Heart left ventricle (tissue), 13 donors: Measurements from ENCODE around the gene CACNB4.

Experiments
- CTCF ChIP-seq, 12 donors: fragments of 200-600 bp; sonication (generic) in 4 of 12; IDR thresholded peaks; one replicate each; pipeline versions ENCODE4 v1.5.0 to v1.8.0; 2018 to 2022; ENCODE audit warnings: antibody characterized with exemption in 12 of 12, mild to moderate bottlenecking in 5 of 12
- POLR2A ChIP-seq, 2 donors: fragments of 450-650 bp; IDR thresholded peaks; one replicate each; pipeline ENCODE4 v1.6.1; 2017; ENCODE audit warnings: antibody characterized with exemption in 2 of 2, mild to moderate bottlenecking in 2 of 2, moderate library complexity in 2 of 2
- donor health status: ischemic (EF 13 %, LVEDD 7.1; RV severe dilation, severe dysfunction).
- donor health status: DM: no; HTN: yes; CAD: no.
- donor health status: DM: no; HTN: no; CAD: no.
- donor health status: ischemic (EF 25% LVEDD 6.9; RV normal size, moderate dysfunction).
- donor health status: ischemic (EF 25% LVEDD 5.7; RV mildly dilated, moderate dysfunction).
- donor health status: ischemic (EF 35%, LVEDD 5.7; RV mildly dilated, moderate dysfunction).
- donor health status: nonischemic (EF 11% LVEDD 7.7; RV severe dilation, severe dysfunction).
- donor health status: DM: yes; HTN: yes; CAD: no.
- donor health status: PGD.
- donor health status: ischemic (EF 29% LVEDD 5.4; RV normal size, mild dysfunction).
- donor health status: nonischemic (EF 23%, LVEDD 6.1; RV moderate dilation, normal function).

- no peak for TF ChIP-seq CTCF (IDR thresholded peaks at IDR 0.05)
- no peak for TF ChIP-seq POLR2A (IDR thresholded peaks at IDR 0.05)
These were observed 115.6 kb downstream of the CACNB4 start for GRCh38 chr2:151983221-151983620.
